Muscle of leg (tissue), 11 donors: ENCODE results near the gene RUNX1. TPM values are rescaled to one million over a fixed set of nuclear protein-coding genes. Genes with fewer than 3 reads are reported as not detected.

Experiments used
- DNase-seq: peaks from one replicate; pipeline ENCODE4 v3.0.0; 2013
- H3K27ac ChIP-seq: one replicate; pipeline ENCODE4 v1.5.1; 2013; ENCODE audit warnings: mild to moderate bottlenecking, low read length, control low read depth
- H3K27me3 ChIP-seq: one replicate; pipeline ENCODE4 v1.6.1; 2013; ENCODE audit warnings: low read length; ENCODE audit not compliant: control insufficient read depth, insufficient read depth
- H3K36me3 ChIP-seq: one replicate; pipeline ENCODE4 v1.6.1; 2013; ENCODE audit warnings: low read length; ENCODE audit not compliant: control insufficient read depth, insufficient read depth
- H3K4me1 ChIP-seq: one replicate; pipeline ENCODE4 v1.6.1; 2013; ENCODE audit warnings: low read length; ENCODE audit not compliant: control insufficient read depth, insufficient read depth
- H3K4me3 ChIP-seq: one replicate; pipeline ENCODE4 v1.5.1; 2013; ENCODE audit warnings: low read length, control low read depth
- H3K9me3 ChIP-seq: replicated peaks from 2 replicates; pipeline ENCODE4 v1.6.1; 2013; ENCODE audit warnings: low read depth, low read length; ENCODE audit not compliant: control insufficient read depth
- WGBS: methylation state at CpG from one replicate; pipeline ENCODE4 v1.1.5; 2013; ENCODE audit warnings: missing lambda C conversion rate; ENCODE audit not compliant: insufficient coverage; 5-methylcytosine and 5-hydroxymethylcytosine counted together
- polyA plus RNA-seq, 8 donors: library from polyadenylated mRNA; unstranded; fragments of 120-200 nt; gene quantifications; one replicate each; pipeline versions ENCODE4 v1.2.1 to v1.2.3, GENCODE V29; 2013; ENCODE audit warnings: inconsistent platforms in 1 of 8, low replicate concordance in 1 of 8; ENCODE audit not compliant: insufficient read length in 8 of 8, insufficient read depth in 1 of 8
- total RNA-seq: library from RNA; stranded (reverse); fragments of 120-200 nt; gene quantifications from one replicate; pipeline ENCODE4 v1.2.4, GENCODE V29; 2013

RUNX1 gene
- total and polyA plus RNA-seq, 9 donors, result 3.6 to 8.8 (median 5.0) TPM

DNA sequence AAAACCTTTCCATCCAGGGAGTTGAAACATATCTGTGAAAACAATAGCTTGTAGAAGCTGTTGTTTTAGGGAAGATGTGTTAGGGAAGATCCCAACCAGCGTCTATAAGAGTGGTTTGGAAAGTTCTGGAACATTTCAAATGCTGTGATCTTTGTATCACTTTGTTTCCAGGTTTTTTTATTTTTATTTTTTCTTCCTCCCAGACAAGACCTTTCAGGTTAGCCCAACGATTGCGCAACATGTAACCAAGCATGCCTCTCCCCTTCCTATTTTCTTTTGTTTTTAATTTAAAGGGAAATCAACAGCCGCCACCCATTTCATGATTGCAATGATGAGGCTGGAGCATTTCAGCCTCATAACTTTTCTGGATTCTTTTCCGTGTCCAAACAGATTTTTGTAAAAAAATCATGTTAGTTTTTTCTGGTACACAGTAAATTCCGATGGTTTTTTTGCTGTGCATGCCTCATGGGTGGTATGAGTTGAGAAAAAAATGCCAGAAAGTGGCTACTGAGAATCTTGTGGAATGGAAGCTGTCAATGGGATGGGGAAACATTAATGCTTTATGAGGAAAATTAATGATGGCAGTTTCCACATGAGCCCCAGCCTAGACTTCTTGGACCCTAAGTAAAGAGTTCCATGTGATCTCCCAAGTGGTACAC lies 109.3 kb downstream of the RUNX1 start:
- no peak for DNase-seq
- H3K27ac ChIP-seq, result no peak overlapping the region
- peaks cover 2% of the 10 kb centered on the region for H3K27me3 ChIP-seq
- WGBS, result 80% methylated on average over 1 of the region's 6 CpGs
- H3K36me3 ChIP-seq, result no peaks in the 10 kb centered on the region
- no peaks in the 10 kb centered on the region for H3K9me3 ChIP-seq
- no peak overlapping the region for H3K4me3 ChIP-seq
- H3K4me1 ChIP-seq, result peaks cover 3% of the 10 kb centered on the region

DNA sequence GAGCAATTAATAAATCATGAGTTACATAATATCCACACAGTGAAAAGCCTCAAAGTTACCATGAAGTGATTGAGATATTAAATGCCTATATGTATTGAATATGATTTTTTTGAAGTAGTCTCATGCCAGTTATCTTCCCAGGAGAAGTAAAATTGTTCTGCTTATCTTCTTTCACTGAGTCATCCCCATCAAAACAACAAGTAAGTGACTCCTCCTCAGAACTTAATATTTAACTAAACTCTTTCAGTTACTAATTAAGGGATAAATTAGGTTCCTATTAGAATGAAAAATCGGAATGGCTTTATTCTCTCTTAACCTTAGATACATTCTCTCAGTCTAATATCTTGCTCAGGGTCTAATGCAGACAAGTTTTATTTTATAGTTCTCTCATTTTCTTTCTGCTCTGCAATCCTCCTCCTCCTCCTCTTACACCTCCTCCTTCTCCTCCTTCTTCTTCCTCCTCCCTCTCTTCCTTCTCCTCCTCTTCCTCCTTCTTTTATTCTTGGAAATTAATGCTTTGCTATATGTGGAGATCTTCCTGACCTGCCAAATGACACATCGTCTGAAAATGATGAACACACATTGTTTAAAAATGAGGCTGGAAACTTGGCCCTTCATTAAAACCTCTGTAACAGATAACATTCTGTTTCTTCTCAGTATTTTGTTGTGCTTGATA lies 110.9 kb downstream of the RUNX1 start:
- no CpG with 5 or more reads among the region's 2 CpGs for WGBS
- H3K4me1 ChIP-seq, result peaks cover 3% of the 10 kb centered on the region
- no peak for DNase-seq
- H3K36me3 ChIP-seq, result no peaks in the 10 kb centered on the region
- H3K4me3 ChIP-seq, result no peak overlapping the region
- H3K27ac ChIP-seq, result no peak overlapping the region
- H3K9me3 ChIP-seq, result no peaks in the 10 kb centered on the region
- peaks cover 4% of the 10 kb centered on the region for H3K27me3 ChIP-seq

GRCh38 chr21:34936883-34937563 lies 112.1 kb downstream of the RUNX1 start:
- 20% methylated on average over 1 of the region's 4 CpGs for WGBS
- no peak for DNase-seq
- no peaks in the 10 kb centered on the region for H3K36me3 ChIP-seq
- H3K27me3 ChIP-seq, result peaks cover 4% of the 10 kb centered on the region
- H3K9me3 ChIP-seq, result no peaks in the 10 kb centered on the region
- no peak overlapping the region for H3K4me3 ChIP-seq
- H3K4me1 ChIP-seq, result peaks cover 3% of the 10 kb centered on the region
- H3K27ac ChIP-seq, result no peak overlapping the region

- Histone ChIP-seq H3K27me3 (peaks cover 4% of the 10 kb centered on the region), H3K36me3 (no peaks in the 10 kb centered on the region), H3K27ac (no peak overlapping the region), H3K4me3 (no peak overlapping the region), H3K4me1 (peaks cover 3% of the 10 kb centered on the region), H3K9me3 (no peaks in the 10 kb centered on the region)
- DNase-seq, result peak; percentile 16
- WGBS, result 14% methylated on average over 8 of the region's 11 CpGs
Measured at GRCh38 chr21:34936371-34936789, 112.7 kb downstream of the RUNX1 start.

- H3K27me3 ChIP-seq, result peaks cover 2% of the 10 kb centered on the region
- no peak for DNase-seq
- H3K27ac ChIP-seq, result no peak overlapping the region
- WGBS, result 67% methylated on average over 1 of the region's 4 CpGs
- peaks cover 3% of the 10 kb centered on the region for H3K4me1 ChIP-seq
- H3K4me3 ChIP-seq, result no peak overlapping the region
- no peaks in the 10 kb centered on the region for H3K9me3 ChIP-seq
- H3K36me3 ChIP-seq, result no peaks in the 10 kb centered on the region
Measured at GRCh38 chr21:34935898-34936297, 113.2 kb downstream of the RUNX1 start.

DNA sequence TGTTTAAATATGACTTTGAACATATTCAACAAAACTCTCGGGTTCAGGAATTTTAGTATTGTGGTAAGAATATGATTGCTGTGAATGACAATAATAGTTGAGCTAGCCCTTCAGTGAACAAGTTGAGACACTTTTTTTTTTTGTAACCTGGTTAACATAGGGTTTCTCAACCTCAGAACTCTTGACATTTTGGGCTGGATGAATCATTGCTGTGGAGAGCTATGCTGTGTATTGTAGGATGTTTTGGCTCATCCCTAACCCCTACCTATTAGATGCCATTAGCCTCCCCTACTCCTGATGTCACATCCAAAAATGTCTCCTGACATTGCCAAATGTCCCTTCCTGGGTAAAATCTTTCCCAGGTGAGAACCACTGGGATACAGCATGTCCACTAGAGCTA lies 113.7 kb downstream of the RUNX1 start:
- H3K4me3 ChIP-seq, result no peak overlapping the region
- peaks cover 3% of the 10 kb centered on the region for H3K4me1 ChIP-seq
- no peak for DNase-seq
- WGBS, result no CpG with 5 or more reads among the region's 1 CpG
- H3K27me3 ChIP-seq, result peaks cover 2% of the 10 kb centered on the region
- no peaks in the 10 kb centered on the region for H3K9me3 ChIP-seq
- H3K36me3 ChIP-seq, result no peaks in the 10 kb centered on the region
- H3K27ac ChIP-seq, result no peak overlapping the region

- 79% methylated on average over 2 of the region's 2 CpGs for WGBS
- peaks cover 2% of the 10 kb centered on the region for H3K27me3 ChIP-seq
- no peaks in the 10 kb centered on the region for H3K36me3 ChIP-seq
- DNase-seq, result no peak
- no peak overlapping the region for H3K27ac ChIP-seq
- no peak overlapping the region for H3K4me3 ChIP-seq
- peaks cover 3% of the 10 kb centered on the region for H3K4me1 ChIP-seq
- H3K9me3 ChIP-seq, result no peaks in the 10 kb centered on the region
Measured at GRCh38 chr21:34934350-34934749, 114.8 kb downstream of the RUNX1 start.

- no peaks in the 10 kb centered on the region for H3K9me3 ChIP-seq
- H3K36me3 ChIP-seq, result no peaks in the 10 kb centered on the region
- no peak for DNase-seq
- WGBS, result 78% methylated on average over 1 of the region's 3 CpGs
- no peak overlapping the region for H3K4me3 ChIP-seq
- peaks cover 3% of the 10 kb centered on the region for H3K4me1 ChIP-seq
- H3K27ac ChIP-seq, result no peak overlapping the region
- H3K27me3 ChIP-seq, result peaks cover 2% of the 10 kb centered on the region
Measured at GRCh38 chr21:34933609-34934335, 115.3 kb downstream of the RUNX1 start.

GRCh38 chr21:34932233-34932632 lies 116.9 kb downstream of the RUNX1 start:
- Histone ChIP-seq H3K4me3 (no peak overlapping the region), H3K27me3 (peaks cover 2% of the 10 kb centered on the region), H3K36me3 (no peaks in the 10 kb centered on the region), H3K4me1 (peaks cover 3% of the 10 kb centered on the region), H3K27ac (no peak overlapping the region), H3K9me3 (no peaks in the 10 kb centered on the region)
- DNase-seq, result no peak
- no CpG with 5 or more reads among the region's 2 CpGs for WGBS

DNA sequence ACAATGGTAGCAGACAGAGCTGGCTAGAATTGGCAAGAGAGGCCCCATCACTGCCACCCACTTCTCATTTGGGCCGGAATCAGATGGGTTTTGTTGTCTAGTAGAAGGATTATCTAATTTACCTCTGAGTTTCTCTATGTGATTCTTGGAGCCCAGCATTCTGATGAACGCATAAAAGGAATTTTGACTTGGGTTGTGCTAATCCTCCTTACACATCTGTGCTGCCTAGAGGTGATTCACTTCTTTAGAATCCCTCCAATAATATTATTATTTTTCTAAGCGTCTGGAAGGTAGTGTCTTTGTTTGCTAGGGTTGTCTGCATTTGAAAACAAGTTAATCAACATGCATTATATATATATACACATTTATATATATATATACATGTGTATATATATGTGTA lies 118.1 kb downstream of the RUNX1 start:
- Histone ChIP-seq H3K9me3 (no peaks in the 10 kb centered on the region), H3K4me3 (no peak overlapping the region), H3K4me1 (peaks cover 2% of the 10 kb centered on the region), H3K36me3 (no peaks in the 10 kb centered on the region), H3K27ac (no peak overlapping the region), H3K27me3 (peaks cover 2% of the 10 kb centered on the region)
- no peak for DNase-seq
- WGBS, result no CpG with 5 or more reads among the region's 3 CpGs
